ENCODE results near the gene UNC79. TPM values are rescaled to one million over a fixed set of nuclear protein-coding genes. Genes with fewer than 3 reads are reported as not detected.

UNC79 gene
- total and polyA plus RNA-seq, 8 donors = 1.2 to 3.8 (median 1.7) TPM

- no peak for TF ChIP-seq CTCF (IDR thresholded peaks at IDR 0.05)
- WGBS, 2 donors = 34 to 39% methylated on average over 19 of the region's 19 CpGs
- Histone ChIP-seq H3K4me3 (no peak overlapping the region), H3K4me1 (no peaks in the 10 kb centered on the region), H3K27ac (no peak overlapping the region), H3K36me3 (no peaks in the 10 kb centered on the region), H3K27me3 (no peaks in the 10 kb centered on the region), H3K9me3 (no peaks in the 10 kb centered on the region)
- intact Hi-C loops (cut with DNase I) = no loop called here
- no peak for FAIRE-seq
- DNase-seq = no peak
- ATAC-seq = no peak
Measured at GRCh38 chr14:93751946-93752655, 321.4 kb downstream of the UNC79 start.

GRCh38 chr14:93752980-93753561, 322.3 kb downstream of the UNC79 start:
- ATAC-seq (no peak), DNase-seq (no peak), FAIRE-seq (no peak)
- Histone ChIP-seq H3K36me3 (no peaks in the 10 kb centered on the region), H3K27ac (no peak overlapping the region), H3K4me3 (no peak overlapping the region), H3K4me1 (no peaks in the 10 kb centered on the region), H3K9me3 (no peaks in the 10 kb centered on the region), H3K27me3 (no peaks in the 10 kb centered on the region)
- TF ChIP-seq CTCF (IDR thresholded peaks at IDR 0.05) = no peak
- WGBS, 2 donors = 57 to 76% methylated on average over 4 of the region's 4 CpGs
- intact Hi-C loops (cut with DNase I) = no loop called here

GRCh38 chr14:93753647-93754046, 322.9 kb downstream of the UNC79 start:
- no peaks in the 10 kb centered on the region for H3K4me1 ChIP-seq
- no peak overlapping the region for H3K4me3 ChIP-seq
- ATAC-seq = no peak
- intact Hi-C loops (cut with DNase I) = no loop called here
- no peak for FAIRE-seq
- no peak for DNase-seq
- H3K36me3 ChIP-seq = no peaks in the 10 kb centered on the region
- WGBS, 2 donors = 85 to 92% methylated on average over 8 of the region's 8 CpGs
- H3K27me3 ChIP-seq = no peaks in the 10 kb centered on the region
- no peaks in the 10 kb centered on the region for H3K9me3 ChIP-seq
- no peak overlapping the region for H3K27ac ChIP-seq
- no peak for TF ChIP-seq CTCF (IDR thresholded peaks at IDR 0.05)

- Histone ChIP-seq H3K4me1 (no peaks in the 10 kb centered on the region), H3K9me3 (no peaks in the 10 kb centered on the region), H3K27ac (no peak overlapping the region), H3K27me3 (no peaks in the 10 kb centered on the region), H3K4me3 (no peak overlapping the region), H3K36me3 (no peaks in the 10 kb centered on the region)
- WGBS, 2 donors = 78 to 83% methylated on average over 12 of the region's 12 CpGs
- TF ChIP-seq CTCF (IDR thresholded peaks at IDR 0.05) = no peak
- DNase-seq (no peak), FAIRE-seq (no peak), ATAC-seq (no peak)
- intact Hi-C loops (cut with DNase I) = no loop called here
Measured at GRCh38 chr14:93757206-93757605, 326.5 kb downstream of the UNC79 start.

Other genes with a start within 250 kb of the UNC79 start
- 10 to 100 TPM in 3 of 6 donors, 1 to 10 TPM in 3; 7.9 to 12.6 (median 10.1) TPM for gene MOAP1, start 246.0 kb upstream of the UNC79 start, total RNA-seq
- gene MOAP1, start 246.0 kb upstream of the UNC79 start, polyA plus RNA-seq = 10 to 100 TPM in 1 of 2 donors, 1 to 10 TPM in 1; 8.3 to 21.4 TPM
- 10 to 100 TPM in 2 of 6 donors, 1 to 10 TPM in 4; 6.1 to 16.6 (median 9.2) TPM for gene LYSET, start 245.6 kb upstream of the UNC79 start, total RNA-seq
- 10 to 100 TPM in 1 of 2 donors, 1 to 10 TPM in 1; 8.7 to 21.2 TPM for gene LYSET, start 245.6 kb upstream of the UNC79 start, polyA plus RNA-seq
- gene GON7, start 223.9 kb upstream of the UNC79 start, total RNA-seq = 1 to 10 TPM; 4.6 to 7.6 (median 5.7) TPM
- 10 to 100 TPM in 1 of 2 donors, 1 to 10 TPM in 1; 9.7 to 14.9 TPM for gene GON7, start 223.9 kb upstream of the UNC79 start, polyA plus RNA-seq
- gene UBR7, start 223.7 kb upstream of the UNC79 start, total RNA-seq = 10 to 100 TPM; 10.9 to 17.6 (median 12.0) TPM
- 10 to 100 TPM in 1 of 2 donors, 1 to 10 TPM in 1; 5.5 to 10.1 TPM for gene UBR7, start 223.7 kb upstream of the UNC79 start, polyA plus RNA-seq
- gene BTBD7, start 97.9 kb upstream of the UNC79 start, total RNA-seq = 10 to 100 TPM; 12.1 to 21.6 (median 15.0) TPM
- gene BTBD7, start 97.9 kb upstream of the UNC79 start, polyA plus RNA-seq = 1 to 10 TPM; 6.3 to 8.9 TPM
- not detected for gene COX8C, start 83.8 kb upstream of the UNC79 start, total RNA-seq
- not detected for gene COX8C, start 83.8 kb upstream of the UNC79 start, polyA plus RNA-seq